HepG2 (cell line): Measurements from ENCODE around the gene FEM1B. TPM values are rescaled to one million over a fixed set of nuclear protein-coding genes. Genes with fewer than 3 reads are reported as not detected.

Source experiments
- GATAD2A ChIP-seq: IDR thresholded peaks from 2 replicates; pipeline ENCODE4 v1.6.1; 2016
- MED1 ChIP-seq: sonication (generic); formaldehyde crosslinking; IDR thresholded peaks from 2 replicates; pipeline ENCODE4 v1.4.0; 2020; ENCODE audit warnings: missing genetic modification reagents
- NR1H2 ChIP-seq: sonication (generic); formaldehyde crosslinking; IDR thresholded peaks from 2 replicates; pipeline ENCODE4 v1.8.1; 2022; ENCODE audit warnings: low read depth, missing genetic modification reagents, borderline replicate concordance
- PPARG ChIP-seq: conservative IDR thresholded peaks from 2 replicates; pipeline ENCODE4 v1.6.1; 2016; ENCODE audit warnings: missing biosample characterization, missing genetic modification reagents
- RAD21 ChIP-seq: fragments of 450-650 bp; formaldehyde crosslinking; IDR thresholded peaks from 2 replicates; pipeline ENCODE4 v1.5.0; 2020; ENCODE audit warnings: mild to moderate bottlenecking
- REXO4 ChIP-seq: sonication (generic); formaldehyde crosslinking; IDR thresholded peaks from 2 replicates; pipeline ENCODE4 v1.8.0; 2022; ENCODE audit warnings: missing genetic modification reagents, mild to moderate bottlenecking, borderline replicate concordance
- SIX4 ChIP-seq: sonication (generic); formaldehyde crosslinking; IDR thresholded peaks from 2 replicates; pipeline ENCODE4 v1.4.0; 2020; ENCODE audit warnings: missing genetic modification reagents
- ZC3H4 ChIP-seq: sonication (generic); formaldehyde crosslinking; IDR thresholded peaks from 2 replicates; pipeline ENCODE4 v1.4.0; 2020; ENCODE audit warnings: missing genetic modification reagents, borderline replicate concordance
- ZNF136 ChIP-seq: sonication (generic); formaldehyde crosslinking; IDR thresholded peaks from 2 replicates; pipeline ENCODE4 v1.8.1; 2022; ENCODE audit warnings: low read depth, mild to moderate bottlenecking, moderate library complexity, missing genetic modification reagents
- ZNF709 ChIP-seq: sonication (generic); formaldehyde crosslinking; IDR thresholded peaks from 2 replicates; pipeline ENCODE4 v1.5.0; 2020; ENCODE audit warnings: mild to moderate bottlenecking, missing genetic modification reagents
- polyA plus RNA-seq, 8 experiments: library from polyadenylated mRNA; depleted of rRNA in 3 of 8; stranded (reverse) in 7 of 8; unstranded in 1 of 8; fragments of >200 nt; fragmentation: Illumina TruSeq in 4 of 8; extraction: Trizol in 4 of 8; gene quantifications; 2 replicates each; pipeline versions ENCODE4 v1.2.1 to v1.2.3, GENCODE V29; 2011 to 2016; ENCODE audit warnings: low read depth in 4 of 8, missing spikeins in 1 of 8, mixed read lengths in 1 of 8; ENCODE audit not compliant: insufficient read depth in 1 of 8
- total RNA-seq, 5 experiments: library from RNA; depleted of rRNA; stranded (reverse); fragments of >200 nt; fragmentation: Illumina TruSeq; extraction: Trizol; gene quantifications; 2 replicates each; pipeline ENCODE4 v1.2.3, GENCODE V29; 2016; ENCODE audit warnings: low read depth in 1 of 5
- TF ChIP-seq, protein P1 (sequence below): sonication (generic); formaldehyde crosslinking; IDR thresholded peaks from 2 replicates; pipeline ENCODE4 v1.8.0; 2023; ENCODE audit warnings: mild to moderate bottlenecking, missing genetic modification reagents
- TF ChIP-seq, protein P2 (sequence below): sonication (generic); formaldehyde crosslinking; IDR thresholded peaks from 2 replicates; pipeline ENCODE4 v1.4.0; 2020; ENCODE audit warnings: mild to moderate bottlenecking, missing genetic modification reagents
- TF ChIP-seq, protein P3 (sequence below): sonication (generic); formaldehyde crosslinking; IDR thresholded peaks from 2 replicates; pipeline ENCODE4 v1.4.0; 2020; ENCODE audit warnings: mild to moderate bottlenecking, missing genetic modification reagents
- TF ChIP-seq, protein P4 (sequence below): sonication (generic); formaldehyde crosslinking; IDR thresholded peaks from 2 replicates; pipeline ENCODE4 v1.9.0; 2021; ENCODE audit warnings: missing genetic modification reagents, borderline replicate concordance
- TF ChIP-seq, protein P5 (sequence below): sonication (generic); formaldehyde crosslinking; IDR thresholded peaks from 2 replicates; pipeline ENCODE4 v1.4.0; 2020; ENCODE audit warnings: missing genetic modification reagents
- TF ChIP-seq, protein P6 (sequence below): sonication (generic); formaldehyde crosslinking; IDR thresholded peaks from 2 replicates; pipeline ENCODE4 v1.5.1; 2020; ENCODE audit warnings: mild to moderate bottlenecking, moderate library complexity, missing genetic modification reagents

The FEM1B gene
- total and polyA plus RNA-seq, 2 of the 13 experiments (the other 11 are each of a cell fraction or from before 2014, with no cell fraction given), result 38.1 to 40.0 TPM

DNA sequence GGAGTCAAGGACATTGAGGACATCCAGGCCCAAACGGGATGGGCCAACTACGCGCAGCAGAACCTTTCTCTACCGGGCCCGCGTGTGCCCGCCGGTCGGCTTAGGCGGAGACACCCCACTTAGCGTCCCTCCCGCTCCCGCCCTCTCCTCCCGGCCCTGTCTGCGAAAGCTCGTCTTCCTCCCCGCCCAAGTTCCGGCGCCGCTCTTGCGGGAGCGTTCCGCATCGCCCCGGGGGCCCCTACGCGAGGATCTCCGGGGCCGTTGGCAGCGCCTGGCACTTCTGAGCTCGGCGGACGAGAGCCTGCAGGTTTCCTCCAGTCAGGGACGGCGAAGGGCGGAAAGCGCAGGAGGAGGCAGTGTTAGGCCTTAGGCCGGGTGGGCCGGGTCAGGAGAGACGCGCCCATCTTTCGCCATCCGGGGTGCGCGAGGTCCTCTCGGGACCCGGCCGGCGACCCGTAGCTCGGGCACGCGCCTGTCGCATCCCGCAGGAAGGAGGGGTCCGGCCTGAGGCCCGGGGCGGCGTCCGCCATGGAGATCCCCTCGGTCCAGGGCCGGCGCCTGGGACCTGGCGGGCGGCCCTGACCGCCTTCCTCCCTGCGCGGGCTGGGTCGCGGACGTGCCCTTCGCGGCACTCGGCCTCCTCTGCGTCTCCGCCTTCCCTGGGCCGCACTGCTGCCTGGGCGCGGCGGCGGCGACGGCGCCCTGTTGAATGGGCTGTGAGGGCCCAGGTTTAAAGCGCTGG lies at the start of gene FEM1B (continued):
- TF ChIP-seq, protein P1, sequence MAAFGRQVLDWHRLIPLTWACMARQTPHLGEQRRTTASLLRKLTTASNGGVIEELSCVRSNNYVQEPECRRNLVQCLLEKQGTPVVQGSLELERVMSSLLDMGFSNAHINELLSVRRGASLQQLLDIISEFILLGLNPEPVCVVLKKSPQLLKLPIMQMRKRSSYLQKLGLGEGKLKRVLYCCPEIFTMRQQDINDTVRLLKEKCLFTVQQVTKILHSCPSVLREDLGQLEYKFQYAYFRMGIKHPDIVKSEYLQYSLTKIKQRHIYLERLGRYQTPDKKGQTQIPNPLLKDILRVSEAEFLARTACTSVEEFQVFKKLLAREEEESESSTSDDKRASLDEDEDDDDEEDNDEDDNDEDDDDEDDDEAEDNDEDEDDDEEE (CRISPR knock-in tag), result no peak
- TF ChIP-seq ZC3H4 (peak; percentile 65; the same call in 1 of the 2 replicates), MED1 (CRISPR knock-in tag) (peak; percentile 85), PPARG (CRISPR knock-in tag) (peak; percentile 34; the same call in 1 of the 2 replicates), GATAD2A (peak; percentile 73), ZNF709 (CRISPR knock-in tag) (no peak; the same call in 1 of the 2 replicates), ZNF136 (peak; percentile 94), REXO4 (CRISPR knock-in tag) (0 out of 2 replicates have a peak, but pooled peaks have one; percentile 66), SIX4 (CRISPR knock-in tag) (no peak), NR1H2 (CRISPR knock-in tag) (no peak), RAD21 (CRISPR knock-in tag) (peak; percentile 63)
- TF ChIP-seq, protein P2, sequence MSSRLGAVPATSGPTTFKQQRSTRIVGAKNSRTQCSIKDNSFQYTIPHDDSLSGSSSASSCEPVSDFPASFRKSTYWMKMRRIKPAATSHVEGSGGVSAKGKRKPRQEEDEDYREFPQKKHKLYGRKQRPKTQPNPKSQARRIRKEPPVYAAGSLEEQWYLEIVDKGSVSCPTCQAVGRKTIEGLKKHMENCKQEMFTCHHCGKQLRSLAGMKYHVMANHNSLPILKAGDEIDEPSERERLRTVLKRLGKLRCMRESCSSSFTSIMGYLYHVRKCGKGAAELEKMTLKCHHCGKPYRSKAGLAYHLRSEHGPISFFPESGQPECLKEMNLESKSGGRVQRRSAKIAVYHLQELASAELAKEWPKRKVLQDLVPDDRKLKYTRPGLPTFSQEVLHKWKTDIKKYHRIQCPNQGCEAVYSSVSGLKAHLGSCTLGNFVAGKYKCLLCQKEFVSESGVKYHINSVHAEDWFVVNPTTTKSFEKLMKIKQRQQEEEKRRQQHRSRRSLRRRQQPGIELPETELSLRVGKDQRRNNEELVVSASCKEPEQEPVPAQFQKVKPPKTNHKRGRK (CRISPR knock-in tag), result no peak
- TF ChIP-seq, protein P3, sequence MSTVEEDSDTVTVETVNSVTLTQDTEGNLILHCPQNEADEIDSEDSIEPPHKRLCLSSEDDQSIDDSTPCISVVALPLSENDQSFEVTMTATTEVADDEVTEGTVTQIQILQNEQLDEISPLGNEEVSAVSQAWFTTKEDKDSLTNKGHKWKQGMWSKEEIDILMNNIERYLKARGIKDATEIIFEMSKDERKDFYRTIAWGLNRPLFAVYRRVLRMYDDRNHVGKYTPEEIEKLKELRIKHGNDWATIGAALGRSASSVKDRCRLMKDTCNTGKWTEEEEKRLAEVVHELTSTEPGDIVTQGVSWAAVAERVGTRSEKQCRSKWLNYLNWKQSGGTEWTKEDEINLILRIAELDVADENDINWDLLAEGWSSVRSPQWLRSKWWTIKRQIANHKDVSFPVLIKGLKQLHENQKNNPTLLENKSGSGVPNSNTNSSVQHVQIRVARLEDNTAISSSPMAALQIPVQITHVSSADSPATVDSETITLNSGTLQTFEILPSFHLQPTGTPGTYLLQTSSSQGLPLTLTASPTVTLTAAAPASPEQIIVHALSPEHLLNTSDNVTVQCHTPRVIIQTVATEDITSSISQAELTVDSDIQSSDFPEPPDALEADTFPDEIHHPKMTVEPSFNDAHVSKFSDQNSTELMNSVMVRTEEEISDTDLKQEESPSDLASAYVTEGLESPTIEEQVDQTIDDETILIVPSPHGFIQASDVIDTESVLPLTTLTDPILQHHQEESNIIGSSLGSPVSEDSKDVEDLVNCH (CRISPR knock-in tag), result no peak
- TF ChIP-seq, protein P4, sequence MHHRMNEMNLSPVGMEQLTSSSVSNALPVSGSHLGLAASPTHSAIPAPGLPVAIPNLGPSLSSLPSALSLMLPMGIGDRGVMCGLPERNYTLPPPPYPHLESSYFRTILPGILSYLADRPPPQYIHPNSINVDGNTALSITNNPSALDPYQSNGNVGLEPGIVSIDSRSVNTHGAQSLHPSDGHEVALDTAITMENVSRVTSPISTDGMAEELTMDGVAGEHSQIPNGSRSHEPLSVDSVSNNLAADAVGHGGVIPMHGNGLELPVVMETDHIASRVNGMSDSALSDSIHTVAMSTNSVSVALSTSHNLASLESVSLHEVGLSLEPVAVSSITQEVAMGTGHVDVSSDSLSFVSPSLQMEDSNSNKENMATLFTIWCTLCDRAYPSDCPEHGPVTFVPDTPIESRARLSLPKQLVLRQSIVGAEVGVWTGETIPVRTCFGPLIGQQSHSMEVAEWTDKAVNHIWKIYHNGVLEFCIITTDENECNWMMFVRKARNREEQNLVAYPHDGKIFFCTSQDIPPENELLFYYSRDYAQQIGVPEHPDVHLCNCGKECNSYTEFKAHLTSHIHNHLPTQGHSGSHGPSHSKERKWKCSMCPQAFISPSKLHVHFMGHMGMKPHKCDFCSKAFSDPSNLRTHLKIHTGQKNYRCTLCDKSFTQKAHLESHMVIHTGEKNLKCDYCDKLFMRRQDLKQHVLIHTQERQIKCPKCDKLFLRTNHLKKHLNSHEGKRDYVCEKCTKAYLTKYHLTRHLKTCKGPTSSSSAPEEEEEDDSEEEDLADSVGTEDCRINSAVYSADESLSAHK (CRISPR knock-in tag), result no peak
- TF ChIP-seq, protein P5, sequence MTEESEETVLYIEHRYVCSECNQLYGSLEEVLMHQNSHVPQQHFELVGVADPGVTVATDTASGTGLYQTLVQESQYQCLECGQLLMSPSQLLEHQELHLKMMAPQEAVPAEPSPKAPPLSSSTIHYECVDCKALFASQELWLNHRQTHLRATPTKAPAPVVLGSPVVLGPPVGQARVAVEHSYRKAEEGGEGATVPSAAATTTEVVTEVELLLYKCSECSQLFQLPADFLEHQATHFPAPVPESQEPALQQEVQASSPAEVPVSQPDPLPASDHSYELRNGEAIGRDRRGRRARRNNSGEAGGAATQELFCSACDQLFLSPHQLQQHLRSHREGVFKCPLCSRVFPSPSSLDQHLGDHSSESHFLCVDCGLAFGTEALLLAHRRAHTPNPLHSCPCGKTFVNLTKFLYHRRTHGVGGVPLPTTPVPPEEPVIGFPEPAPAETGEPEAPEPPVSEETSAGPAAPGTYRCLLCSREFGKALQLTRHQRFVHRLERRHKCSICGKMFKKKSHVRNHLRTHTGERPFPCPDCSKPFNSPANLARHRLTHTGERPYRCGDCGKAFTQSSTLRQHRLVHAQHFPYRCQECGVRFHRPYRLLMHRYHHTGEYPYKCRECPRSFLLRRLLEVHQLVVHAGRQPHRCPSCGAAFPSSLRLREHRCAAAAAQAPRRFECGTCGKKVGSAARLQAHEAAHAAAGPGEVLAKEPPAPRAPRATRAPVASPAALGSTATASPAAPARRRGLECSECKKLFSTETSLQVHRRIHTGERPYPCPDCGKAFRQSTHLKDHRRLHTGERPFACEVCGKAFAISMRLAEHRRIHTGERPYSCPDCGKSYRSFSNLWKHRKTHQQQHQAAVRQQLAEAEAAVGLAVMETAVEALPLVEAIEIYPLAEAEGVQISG (CRISPR knock-in tag), result peak; percentile 89
- TF ChIP-seq, protein P6, sequence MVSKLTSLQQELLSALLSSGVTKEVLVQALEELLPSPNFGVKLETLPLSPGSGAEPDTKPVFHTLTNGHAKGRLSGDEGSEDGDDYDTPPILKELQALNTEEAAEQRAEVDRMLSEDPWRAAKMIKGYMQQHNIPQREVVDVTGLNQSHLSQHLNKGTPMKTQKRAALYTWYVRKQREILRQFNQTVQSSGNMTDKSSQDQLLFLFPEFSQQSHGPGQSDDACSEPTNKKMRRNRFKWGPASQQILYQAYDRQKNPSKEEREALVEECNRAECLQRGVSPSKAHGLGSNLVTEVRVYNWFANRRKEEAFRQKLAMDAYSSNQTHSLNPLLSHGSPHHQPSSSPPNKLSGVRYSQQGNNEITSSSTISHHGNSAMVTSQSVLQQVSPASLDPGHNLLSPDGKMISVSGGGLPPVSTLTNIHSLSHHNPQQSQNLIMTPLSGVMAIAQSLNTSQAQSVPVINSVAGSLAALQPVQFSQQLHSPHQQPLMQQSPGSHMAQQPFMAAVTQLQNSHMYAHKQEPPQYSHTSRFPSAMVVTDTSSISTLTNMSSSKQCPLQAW (CRISPR knock-in tag), result peak; percentile 84
